Measurements from ENCODE around the gene KCNH5. TPM values are rescaled to one million over a fixed set of nuclear protein-coding genes. Genes with fewer than 3 reads are reported as not detected.

KCNH5 gene
- total RNA-seq, 1 experiment from 2014 or later: not detected

DNA sequence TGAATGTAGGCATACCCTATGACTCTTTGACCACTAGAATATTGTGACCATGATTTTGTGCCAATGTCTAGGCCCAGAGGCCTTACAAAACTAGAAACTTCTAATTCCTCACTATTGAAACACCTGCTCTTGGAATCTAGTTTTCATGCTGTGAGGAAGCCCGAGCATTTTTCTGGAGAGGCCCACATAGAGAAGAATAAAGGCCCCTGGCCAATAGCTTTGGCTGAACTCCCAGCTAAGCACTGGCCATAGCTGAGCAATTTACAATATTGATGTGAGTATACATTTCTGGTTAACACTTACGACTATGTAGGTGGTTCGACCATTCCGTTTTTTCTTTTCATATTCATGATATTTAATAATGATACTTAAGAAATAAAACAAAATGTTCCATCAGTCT is 190.3 kb downstream of the KCNH5 start:
- H3K4me3 Mint-ChIP-seq (ENCODE audit: unreplicated experiment): no peak overlapping the region
- BruUV-seq (replicated peaks): no TSS peak
- TF ChIP-seq, protein P1, sequence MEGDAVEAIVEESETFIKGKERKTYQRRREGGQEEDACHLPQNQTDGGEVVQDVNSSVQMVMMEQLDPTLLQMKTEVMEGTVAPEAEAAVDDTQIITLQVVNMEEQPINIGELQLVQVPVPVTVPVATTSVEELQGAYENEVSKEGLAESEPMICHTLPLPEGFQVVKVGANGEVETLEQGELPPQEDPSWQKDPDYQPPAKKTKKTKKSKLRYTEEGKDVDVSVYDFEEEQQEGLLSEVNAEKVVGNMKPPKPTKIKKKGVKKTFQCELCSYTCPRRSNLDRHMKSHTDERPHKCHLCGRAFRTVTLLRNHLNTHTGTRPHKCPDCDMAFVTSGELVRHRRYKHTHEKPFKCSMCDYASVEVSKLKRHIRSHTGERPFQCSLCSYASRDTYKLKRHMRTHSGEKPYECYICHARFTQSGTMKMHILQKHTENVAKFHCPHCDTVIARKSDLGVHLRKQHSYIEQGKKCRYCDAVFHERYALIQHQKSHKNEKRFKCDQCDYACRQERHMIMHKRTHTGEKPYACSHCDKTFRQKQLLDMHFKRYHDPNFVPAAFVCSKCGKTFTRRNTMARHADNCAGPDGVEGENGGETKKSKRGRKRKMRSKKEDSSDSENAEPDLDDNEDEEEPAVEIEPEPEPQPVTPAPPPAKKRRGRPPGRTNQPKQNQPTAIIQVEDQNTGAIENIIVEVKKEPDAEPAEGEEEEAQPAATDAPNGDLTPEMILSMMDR (IDR thresholded peaks at IDR 0.05; ENCODE audit: unreplicated experiment): no peak
- no peak for DNase-seq (ENCODE audit: unreplicated experiment)
- H3K36me3 Mint-ChIP-seq (ENCODE audit: insufficient read depth, unreplicated experiment): no peaks in the 10 kb centered on the region
- intact Hi-C loops (cut with micrococcal nuclease): no loop called here
- peaks cover 6% of the 10 kb centered on the region for H3K4me1 Mint-ChIP-seq (ENCODE audit: insufficient read depth, unreplicated experiment)
- H3K27me3 Mint-ChIP-seq (ENCODE audit: insufficient read depth, unreplicated experiment): no peaks in the 10 kb centered on the region
- CTCF ChIA-PET: no interaction called here
- H3K9me3 Mint-ChIP-seq (ENCODE audit: unreplicated experiment): no peaks in the 10 kb centered on the region
- no peak overlapping the region for H3K27ac Mint-ChIP-seq (ENCODE audit: low read depth, unreplicated experiment)
- POLR2A ChIA-PET: no interaction called here

DNA sequence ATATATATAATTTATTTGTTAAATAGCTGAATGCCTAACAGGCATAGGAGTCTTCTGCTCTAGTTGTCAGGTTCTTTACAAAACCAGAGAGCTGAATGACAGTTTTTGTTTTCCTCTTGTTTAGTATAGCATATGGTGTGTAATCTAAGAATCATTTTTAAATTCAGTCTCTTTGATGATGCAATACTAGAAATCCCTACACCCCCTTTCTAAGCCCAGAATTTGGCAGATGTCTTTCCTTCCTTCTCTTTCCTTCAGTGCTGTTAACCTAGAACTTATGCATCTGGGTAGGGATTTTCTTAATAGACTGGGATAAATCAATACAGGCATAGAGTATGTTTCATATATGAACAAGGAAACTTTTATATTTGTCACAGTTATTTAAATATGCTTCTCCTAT is 198.1 kb downstream of the KCNH5 start:
- TF ChIP-seq, protein P1 (IDR thresholded peaks at IDR 0.05; ENCODE audit: unreplicated experiment): no peak
- intact Hi-C loops (cut with micrococcal nuclease): no loop called here
- ChIA-PET CTCF (no interaction called here), POLR2A (no interaction called here)
- Mint-ChIP-seq H3K27ac (ENCODE audit: low read depth, unreplicated experiment) (no peak overlapping the region), H3K27me3 (ENCODE audit: insufficient read depth, unreplicated experiment) (no peaks in the 10 kb centered on the region), H3K36me3 (ENCODE audit: insufficient read depth, unreplicated experiment) (no peaks in the 10 kb centered on the region), H3K4me3 (ENCODE audit: unreplicated experiment) (no peak overlapping the region), H3K9me3 (ENCODE audit: unreplicated experiment) (no peaks in the 10 kb centered on the region), H3K4me1 (ENCODE audit: insufficient read depth, unreplicated experiment) (peaks cover 12% of the 10 kb centered on the region)
- BruUV-seq (replicated peaks): no TSS peak
- no peak for DNase-seq (ENCODE audit: unreplicated experiment)

DNA sequence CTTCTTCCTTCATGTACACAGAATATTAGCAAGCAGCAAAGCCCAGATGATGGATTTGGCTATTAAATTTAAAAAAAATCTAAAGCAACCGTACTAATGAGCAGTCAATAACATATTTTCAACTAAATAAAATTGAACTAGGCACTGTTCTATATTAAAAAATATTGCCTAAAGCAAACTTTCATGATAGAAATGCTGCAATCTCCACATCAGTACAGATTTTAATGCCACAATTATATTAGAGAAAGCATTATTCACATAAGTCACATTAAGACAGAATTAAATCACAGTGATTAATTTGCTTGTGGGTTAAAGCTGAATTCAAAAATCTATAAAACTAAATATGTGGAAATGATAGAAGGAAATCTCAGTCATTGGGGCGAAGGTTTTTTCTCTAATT is 200.7 kb downstream of the KCNH5 start:
- POLR2A ChIA-PET: interaction anchor here (1.1 kb wide), 1 partner anchor 26 kb away, joined by 3 read pairs; no protein-coding TSS in a partner anchor
- no peaks in the 10 kb centered on the region for H3K27me3 Mint-ChIP-seq (ENCODE audit: insufficient read depth, unreplicated experiment)
- no peak for DNase-seq (ENCODE audit: unreplicated experiment)
- H3K4me1 Mint-ChIP-seq (ENCODE audit: insufficient read depth, unreplicated experiment): peaks cover 6% of the 10 kb centered on the region
- no peaks in the 10 kb centered on the region for H3K36me3 Mint-ChIP-seq (ENCODE audit: insufficient read depth, unreplicated experiment)
- no peak overlapping the region for H3K27ac Mint-ChIP-seq (ENCODE audit: low read depth, unreplicated experiment)
- TF ChIP-seq, protein P1 (IDR thresholded peaks at IDR 0.05; ENCODE audit: unreplicated experiment): no peak
- H3K4me3 Mint-ChIP-seq (ENCODE audit: unreplicated experiment): no peak overlapping the region
- BruUV-seq (replicated peaks): no TSS peak
- CTCF ChIA-PET: no interaction called here
- intact Hi-C loops (cut with micrococcal nuclease): no loop called here
- no peaks in the 10 kb centered on the region for H3K9me3 Mint-ChIP-seq (ENCODE audit: unreplicated experiment)

DNA sequence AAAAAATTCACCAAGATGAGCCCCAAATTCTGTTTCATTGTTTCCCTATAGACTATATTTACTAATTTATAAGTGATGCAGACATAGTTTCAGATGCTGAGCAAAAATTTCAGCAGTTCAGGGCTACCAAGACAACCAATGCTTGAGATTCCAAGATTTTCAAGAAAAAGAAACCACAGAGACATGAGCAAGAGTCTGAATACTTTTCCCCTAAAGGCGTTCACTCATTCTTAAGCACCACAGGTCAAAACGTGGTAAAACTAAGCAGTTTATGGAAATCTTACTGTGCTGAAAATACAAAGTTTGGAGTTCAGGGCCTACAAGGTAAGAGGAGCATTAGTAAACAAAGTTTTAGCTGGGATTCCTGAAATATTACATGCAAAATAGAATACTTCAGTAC is 221.2 kb downstream of the KCNH5 start:
- ChIA-PET POLR2A (no interaction called here), CTCF (no interaction called here)
- no TSS peak for BruUV-seq (replicated peaks)
- no peak for DNase-seq (ENCODE audit: unreplicated experiment)
- Mint-ChIP-seq H3K4me1 (ENCODE audit: insufficient read depth, unreplicated experiment) (no peaks in the 10 kb centered on the region), H3K36me3 (ENCODE audit: insufficient read depth, unreplicated experiment) (no peaks in the 10 kb centered on the region), H3K4me3 (ENCODE audit: unreplicated experiment) (no peak overlapping the region), H3K9me3 (ENCODE audit: unreplicated experiment) (peaks cover 8% of the 10 kb centered on the region), H3K27ac (ENCODE audit: low read depth, unreplicated experiment) (no peak overlapping the region), H3K27me3 (ENCODE audit: insufficient read depth, unreplicated experiment) (no peaks in the 10 kb centered on the region)
- TF ChIP-seq, protein P1 (IDR thresholded peaks at IDR 0.05; ENCODE audit: unreplicated experiment): no peak
- intact Hi-C loops (cut with micrococcal nuclease): no loop called here
